Neural progenitor cell (in vitro differentiated cells): ENCODE data around the gene DDX11. TPM values are rescaled to one million over a fixed set of nuclear protein-coding genes. Genes with fewer than 3 reads are reported as not detected.
"Not testable (repeated sequence)": the region's sequence is repeated elsewhere in the genome, so short reads cannot be mapped to it uniquely, and the experiment has no call there.

Experiments used
- DNase-seq: peaks from one replicate; pipeline ENCODE4 v3.0.0-alpha.2; 2016; ENCODE audit warnings: low spot score
- H2AFZ ChIP-seq: fragments of 200-600 bp; sonication (generic); replicated peaks from 2 replicates; pipeline ENCODE4 v1.6.1; 2016; ENCODE audit warnings: antibody characterized with exemption
- H3F3A ChIP-seq: fragments of 200-600 bp; sonication (generic); 2 replicates; pipeline ENCODE4 v1.6.1; 2016; ENCODE audit warnings: antibody characterized with exemption, low read depth
- H3K27ac ChIP-seq: fragments of 200-600 bp; sonication (generic); 2 replicates; pipeline ENCODE4 v1.5.1; 2016; ENCODE audit warnings: mild to moderate bottlenecking
- H3K27me3 ChIP-seq: fragments of 200-600 bp; sonication (generic); 2 replicates; pipeline ENCODE4 v1.6.1; 2016; ENCODE audit warnings: mild to moderate bottlenecking, moderate library complexity
- H3K36me3 ChIP-seq: fragments of 200-600 bp; sonication (generic); 2 replicates; pipeline ENCODE4 v1.5.1; 2016
- H3K4me1 ChIP-seq: fragments of 200-600 bp; sonication (generic); 2 replicates; pipeline ENCODE4 v1.6.1; 2016; ENCODE audit warnings: mixed run types
- H3K4me2 ChIP-seq: fragments of 200-600 bp; sonication (generic); 2 replicates; pipeline ENCODE4 v1.6.1; 2016
- H3K4me3 ChIP-seq: fragments of 200-600 bp; sonication (generic); 2 replicates; pipeline ENCODE4 v1.5.1; 2016
- H3K79me2 ChIP-seq: fragments of 200-600 bp; sonication (generic); 2 replicates; pipeline ENCODE4 v1.6.1; 2016; ENCODE audit warnings: low read depth
- H3K9ac ChIP-seq: fragments of 200-600 bp; sonication (generic); 2 replicates; pipeline ENCODE4 v1.6.1; 2016
- H3K9me3 ChIP-seq: fragments of 200-600 bp; sonication (generic); 2 replicates; pipeline ENCODE4 v1.5.1; 2016; ENCODE audit warnings: low read depth
- H4K20me1 ChIP-seq: fragments of 200-600 bp; sonication (generic); 2 replicates; pipeline ENCODE4 v1.6.1; 2016; ENCODE audit warnings: low read depth
- H3K27ac Mint-ChIP-seq: 3 replicates; pipeline ENCODE4 v1.8.0; 2021; ENCODE audit warnings: mixed read lengths
- H3K27me3 Mint-ChIP-seq: 2 replicates; pipeline ENCODE4 v1.8.0; 2022; ENCODE audit warnings: low read depth, mild to moderate bottlenecking, inconsistent platforms, moderate library complexity, mixed read lengths; ENCODE audit not compliant: insufficient read depth
- H3K36me3 Mint-ChIP-seq: 3 replicates; pipeline ENCODE4 v1.8.0; 2021; ENCODE audit warnings: mixed read lengths
- H3K4me1 Mint-ChIP-seq: 3 replicates; pipeline ENCODE4 v1.8.0; 2021; ENCODE audit warnings: mixed read lengths
- H3K4me3 Mint-ChIP-seq: 3 replicates; pipeline ENCODE4 v1.8.0; 2021; ENCODE audit warnings: mild to moderate bottlenecking, moderate library complexity, mixed read lengths
- H3K9me3 Mint-ChIP-seq: 3 replicates; pipeline ENCODE4 v1.8.0; 2020; ENCODE audit warnings: mixed read lengths
- EZH2 ChIP-seq: fragments of 200-600 bp; sonication (generic); IDR thresholded peaks from 2 replicates; pipeline ENCODE4 v1.6.1; 2017; ENCODE audit warnings: antibody characterized with exemption, mild to moderate bottlenecking, moderate library complexity
- EZH2phosphoT487 ChIP-seq: fragments of 200-600 bp; sonication (generic); IDR thresholded peaks from 2 replicates; pipeline ENCODE4 v1.6.1; 2017; ENCODE audit warnings: antibody characterized with exemption
- total RNA-seq: library from RNA; depleted of rRNA; stranded (reverse); fragments of >200 nt; gene quantifications from 2 replicates; pipeline ENCODE4 v1.2.3, GENCODE V29; 2015; ENCODE audit warnings: low replicate concordance
- TF ChIP-seq, protein P1 (sequence below): fragments of 200-600 bp; sonication (generic); IDR thresholded peaks from 2 replicates; pipeline ENCODE4 v1.5.1; 2017; ENCODE audit warnings: antibody characterized with exemption, mild to moderate bottlenecking

Gene DDX11
- total RNA-seq, 1 donor from 2014 or later, result 80.1 TPM

DNA sequence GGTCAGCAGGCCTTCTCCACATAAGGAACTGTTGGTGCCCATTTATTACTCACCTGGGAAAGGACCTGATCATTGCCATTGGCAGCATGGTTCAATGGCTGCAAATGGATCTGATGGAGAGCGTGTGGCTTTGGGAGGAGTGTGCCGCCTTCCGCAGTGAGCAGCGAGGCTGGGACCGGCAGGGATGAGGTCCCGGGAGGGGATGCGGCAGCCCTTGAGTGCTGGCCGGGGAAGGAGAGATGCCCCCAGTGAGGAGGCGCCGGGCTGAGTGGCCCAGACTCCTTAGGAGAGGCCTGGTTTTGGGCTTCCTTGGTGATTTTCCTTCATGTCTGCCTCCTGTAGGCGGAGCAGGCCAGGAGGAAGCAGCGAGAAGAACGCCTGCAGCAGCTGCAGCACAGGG is 10.6 kb downstream of the DDX11 start:
- not testable (repeated sequence) for H3K4me3 ChIP-seq, H2AFZ ChIP-seq, DNase-seq, H3K36me3 ChIP-seq, H3K9ac ChIP-seq, H3K4me2 ChIP-seq, H3K9me3 Mint-ChIP-seq, H3K27ac Mint-ChIP-seq, H3K4me3 Mint-ChIP-seq, H3K27me3 ChIP-seq, H3K4me1 ChIP-seq, H3K9me3 ChIP-seq, H3K27me3 Mint-ChIP-seq, H3K27ac ChIP-seq, H3K4me1 Mint-ChIP-seq, H3F3A ChIP-seq
- H4K20me1 ChIP-seq, result peaks cover 14% of the 10 kb centered on the region
- H3K36me3 Mint-ChIP-seq, result peaks cover 25% of the 10 kb centered on the region
- H3K79me2 ChIP-seq, result peaks cover 13% of the 10 kb centered on the region

DNA sequence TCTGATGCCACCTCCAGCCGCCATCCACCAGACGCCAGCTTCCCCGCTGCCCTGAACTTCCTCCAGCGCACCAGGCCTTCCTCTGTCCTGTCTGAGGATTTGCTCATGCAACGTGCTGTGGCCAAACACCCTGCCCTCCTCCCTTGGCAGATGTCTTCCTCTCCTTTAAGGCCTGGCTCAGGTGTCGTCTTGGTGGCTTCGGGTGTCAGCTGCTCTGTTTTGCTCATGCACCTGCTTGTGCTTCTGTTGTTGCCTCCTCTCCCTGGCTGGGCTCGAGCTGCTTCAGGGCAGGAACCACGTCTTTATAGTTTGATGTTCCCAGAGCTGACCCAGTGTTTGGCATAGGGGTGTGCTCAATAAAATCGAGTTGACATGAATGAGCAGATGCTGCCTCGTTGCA is 12.4 kb downstream of the DDX11 start:
- not testable (repeated sequence) for H3K4me3 ChIP-seq, H3K27me3 ChIP-seq, H3K4me1 ChIP-seq, H3K4me3 Mint-ChIP-seq, DNase-seq, H3K27ac ChIP-seq, H3K9me3 Mint-ChIP-seq, H3K9me3 ChIP-seq, H3K27ac Mint-ChIP-seq, H3K36me3 ChIP-seq, H4K20me1 ChIP-seq, H3K27me3 Mint-ChIP-seq, H2AFZ ChIP-seq, H3K79me2 ChIP-seq, H3K4me2 ChIP-seq, H3K4me1 Mint-ChIP-seq, H3K9ac ChIP-seq, H3F3A ChIP-seq
- H3K36me3 Mint-ChIP-seq, result peaks cover 23% of the 10 kb centered on the region

DNA sequence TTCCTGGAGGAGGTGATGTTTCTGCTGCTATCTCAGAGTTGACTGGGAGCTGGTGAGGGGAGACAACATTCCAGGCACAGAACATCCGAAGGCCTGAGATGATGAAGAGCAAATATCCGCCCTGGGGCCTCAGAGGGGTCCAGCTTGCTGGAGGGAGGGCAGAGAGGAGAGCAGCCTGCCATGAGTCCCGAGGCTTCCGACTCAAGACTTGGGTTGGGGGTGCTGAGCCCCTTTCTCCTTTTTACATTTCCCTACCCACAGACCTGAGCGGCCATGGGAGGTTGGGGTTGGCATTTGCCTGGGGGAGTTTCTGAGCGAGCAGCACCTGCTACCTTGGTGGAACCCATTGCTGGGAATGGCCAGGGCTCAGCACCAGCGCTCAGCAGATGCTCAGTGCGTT is 13.8 kb downstream of the DDX11 start:
- not testable (repeated sequence) for H3K27me3 Mint-ChIP-seq

DNA sequence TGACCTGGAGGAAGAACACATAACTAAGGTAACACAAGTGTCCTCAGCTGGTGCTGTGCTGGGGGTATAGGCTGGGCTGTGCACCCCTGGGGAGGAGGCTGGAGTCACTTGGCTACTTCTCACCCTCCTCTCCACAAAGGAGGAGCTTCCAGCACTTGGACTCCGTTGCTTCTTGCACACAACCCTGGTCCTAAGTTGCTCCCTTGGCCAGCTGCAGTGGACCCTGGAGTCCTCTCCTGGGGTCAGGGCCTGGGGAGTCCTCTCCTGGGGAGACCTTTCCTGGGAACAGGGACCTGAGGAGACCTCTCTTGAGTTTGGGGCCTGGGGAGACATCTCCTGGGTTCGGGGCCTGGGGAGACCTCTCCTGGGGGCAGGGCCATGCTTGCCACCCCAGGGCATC is 14.3 kb downstream of the DDX11 start:
- not testable (repeated sequence) for H3K27ac ChIP-seq, H3K4me3 Mint-ChIP-seq, H4K20me1 ChIP-seq, H3K4me1 ChIP-seq, H3K4me1 Mint-ChIP-seq, H3K9me3 Mint-ChIP-seq, DNase-seq, H2AFZ ChIP-seq, H3K9me3 ChIP-seq, H3K79me2 ChIP-seq, H3K27ac Mint-ChIP-seq, H3K9ac ChIP-seq, H3K27me3 Mint-ChIP-seq, H3K27me3 ChIP-seq, H3F3A ChIP-seq, H3K4me3 ChIP-seq, H3K36me3 ChIP-seq, H3K4me2 ChIP-seq
- peaks cover 22% of the 10 kb centered on the region for H3K36me3 Mint-ChIP-seq

More for the DNA sequence above, 13.8 kb downstream of the DDX11 start:
- not testable (repeated sequence) for H3K4me2 ChIP-seq, H3K36me3 ChIP-seq, H3K9ac ChIP-seq, H3K9me3 ChIP-seq, H3K27me3 ChIP-seq, H4K20me1 ChIP-seq, H3K4me3 ChIP-seq, H3K27ac Mint-ChIP-seq, H3K27ac ChIP-seq, DNase-seq, H2AFZ ChIP-seq, H3K4me3 Mint-ChIP-seq, H3K79me2 ChIP-seq, H3K4me1 Mint-ChIP-seq, H3K4me1 ChIP-seq, H3K9me3 Mint-ChIP-seq, H3F3A ChIP-seq
- H3K36me3 Mint-ChIP-seq, result peaks cover 22% of the 10 kb centered on the region

DNA sequence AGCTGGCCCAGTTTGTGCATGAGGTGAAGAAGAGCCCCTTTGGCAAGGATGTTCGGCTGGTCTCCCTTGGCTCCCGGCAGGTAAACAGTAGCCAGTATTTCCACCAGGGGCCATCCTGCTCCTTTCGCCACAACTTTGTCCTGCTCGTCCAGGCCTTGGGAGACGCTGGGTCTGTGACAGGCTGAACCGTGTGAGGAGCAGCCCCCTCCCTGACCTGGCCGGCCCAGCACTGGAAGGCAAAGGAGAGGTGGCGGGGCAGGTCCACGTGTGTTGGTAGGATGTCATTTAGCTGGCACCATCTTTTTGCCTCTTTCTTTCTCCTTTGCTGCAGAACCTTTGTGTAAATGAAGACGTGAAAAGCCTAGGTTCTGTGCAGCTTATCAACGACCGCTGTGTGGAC is 15.4 kb downstream of the DDX11 start:
- H3K27me3 ChIP-seq, result no peaks in the 10 kb centered on the region
- Mint-ChIP-seq H3K4me3 (no peak overlapping the region), H3K27ac (no peak overlapping the region), H3K27me3 (peaks cover 4% of the 10 kb centered on the region), H3K9me3 (no peaks in the 10 kb centered on the region), H3K4me1 (no peaks in the 10 kb centered on the region), H3K36me3 (peaks cover 20% of the 10 kb centered on the region)
- H3F3A ChIP-seq, result no peaks in the 10 kb centered on the region
- no peaks in the 10 kb centered on the region for H3K36me3 ChIP-seq
- no peaks in the 10 kb centered on the region for H4K20me1 ChIP-seq
- H3K79me2 ChIP-seq, result no peaks in the 10 kb centered on the region
- H3K9me3 ChIP-seq, result no peaks in the 10 kb centered on the region
- H3K4me3 ChIP-seq, result no peak overlapping the region
- no peak for DNase-seq
- H3K4me2 ChIP-seq, result no peak overlapping the region
- H2AFZ ChIP-seq, result no peak overlapping the region
- no peak overlapping the region for H3K9ac ChIP-seq
- no peak overlapping the region for H3K27ac ChIP-seq
- TF ChIP-seq EZH2phosphoT487 (no peak), EZH2 (no peak)
- TF ChIP-seq, protein P1, sequence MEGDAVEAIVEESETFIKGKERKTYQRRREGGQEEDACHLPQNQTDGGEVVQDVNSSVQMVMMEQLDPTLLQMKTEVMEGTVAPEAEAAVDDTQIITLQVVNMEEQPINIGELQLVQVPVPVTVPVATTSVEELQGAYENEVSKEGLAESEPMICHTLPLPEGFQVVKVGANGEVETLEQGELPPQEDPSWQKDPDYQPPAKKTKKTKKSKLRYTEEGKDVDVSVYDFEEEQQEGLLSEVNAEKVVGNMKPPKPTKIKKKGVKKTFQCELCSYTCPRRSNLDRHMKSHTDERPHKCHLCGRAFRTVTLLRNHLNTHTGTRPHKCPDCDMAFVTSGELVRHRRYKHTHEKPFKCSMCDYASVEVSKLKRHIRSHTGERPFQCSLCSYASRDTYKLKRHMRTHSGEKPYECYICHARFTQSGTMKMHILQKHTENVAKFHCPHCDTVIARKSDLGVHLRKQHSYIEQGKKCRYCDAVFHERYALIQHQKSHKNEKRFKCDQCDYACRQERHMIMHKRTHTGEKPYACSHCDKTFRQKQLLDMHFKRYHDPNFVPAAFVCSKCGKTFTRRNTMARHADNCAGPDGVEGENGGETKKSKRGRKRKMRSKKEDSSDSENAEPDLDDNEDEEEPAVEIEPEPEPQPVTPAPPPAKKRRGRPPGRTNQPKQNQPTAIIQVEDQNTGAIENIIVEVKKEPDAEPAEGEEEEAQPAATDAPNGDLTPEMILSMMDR, result no peak
- no peaks in the 10 kb centered on the region for H3K4me1 ChIP-seq

DNA sequence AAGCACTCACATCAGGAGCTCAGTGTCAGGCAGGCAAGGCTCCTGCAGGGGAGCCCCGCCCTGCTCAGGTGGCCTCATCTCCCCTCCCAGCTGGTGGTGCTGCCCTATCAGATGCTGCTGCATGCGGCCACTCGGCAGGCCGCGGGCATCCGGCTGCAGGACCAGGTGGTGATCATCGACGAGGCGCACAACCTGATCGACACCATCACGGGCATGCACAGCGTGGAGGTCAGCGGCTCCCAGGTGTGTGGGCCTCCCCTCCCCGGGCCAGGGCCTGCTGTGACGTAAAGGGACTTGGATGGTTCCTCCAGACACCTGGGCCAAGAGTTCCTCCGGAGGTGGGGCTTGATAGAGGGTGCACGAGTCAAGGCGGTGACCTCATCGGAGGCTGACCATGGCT is 18.0 kb downstream of the DDX11 start:
- not testable (repeated sequence) for H3K9me3 Mint-ChIP-seq, H3K27ac ChIP-seq, H3K4me2 ChIP-seq, H3K4me3 ChIP-seq, H3K9me3 ChIP-seq, H3K79me2 ChIP-seq, H3K27me3 ChIP-seq, H3K4me1 ChIP-seq, DNase-seq, H3F3A ChIP-seq, H2AFZ ChIP-seq, H3K27ac Mint-ChIP-seq, H3K9ac ChIP-seq, H3K27me3 Mint-ChIP-seq, H3K4me1 Mint-ChIP-seq, H3K4me3 Mint-ChIP-seq, H4K20me1 ChIP-seq, H3K36me3 ChIP-seq
- peaks cover 22% of the 10 kb centered on the region for H3K36me3 Mint-ChIP-seq

DNA sequence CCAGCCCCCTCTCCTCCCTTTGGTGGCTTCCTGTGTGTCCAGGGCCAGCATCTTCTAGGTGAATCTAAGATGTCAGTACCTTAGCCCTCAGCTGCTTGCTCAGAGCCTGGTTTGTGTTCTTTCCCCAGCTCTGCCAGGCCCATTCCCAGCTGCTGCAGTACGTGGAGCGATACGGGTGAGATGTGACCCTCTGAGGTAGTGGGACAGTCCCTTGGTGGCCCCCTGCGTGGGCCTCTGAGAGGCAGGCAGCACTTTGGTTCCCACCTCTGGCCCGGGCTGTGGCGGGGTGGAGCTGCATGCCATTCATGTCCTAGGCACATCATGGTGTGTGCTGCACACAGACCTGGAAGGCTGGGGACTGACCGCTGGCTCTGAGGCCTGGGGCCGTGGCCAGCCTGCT is 19.1 kb downstream of the DDX11 start:
- H3K27ac ChIP-seq, H3F3A ChIP-seq, H3K79me2 ChIP-seq, H3K4me2 ChIP-seq, H3K4me1 Mint-ChIP-seq, H4K20me1 ChIP-seq, H3K27me3 ChIP-seq, H3K4me1 ChIP-seq, H2AFZ ChIP-seq, H3K27me3 Mint-ChIP-seq, H3K27ac Mint-ChIP-seq, DNase-seq, H3K4me3 ChIP-seq, H3K9me3 Mint-ChIP-seq, H3K9me3 ChIP-seq, H3K4me3 Mint-ChIP-seq, H3K9ac ChIP-seq, H3K36me3 ChIP-seq: not testable (repeated sequence)
- peaks cover 20% of the 10 kb centered on the region for H3K36me3 Mint-ChIP-seq
